ENCODE data around the gene BRD2.

DNA sequence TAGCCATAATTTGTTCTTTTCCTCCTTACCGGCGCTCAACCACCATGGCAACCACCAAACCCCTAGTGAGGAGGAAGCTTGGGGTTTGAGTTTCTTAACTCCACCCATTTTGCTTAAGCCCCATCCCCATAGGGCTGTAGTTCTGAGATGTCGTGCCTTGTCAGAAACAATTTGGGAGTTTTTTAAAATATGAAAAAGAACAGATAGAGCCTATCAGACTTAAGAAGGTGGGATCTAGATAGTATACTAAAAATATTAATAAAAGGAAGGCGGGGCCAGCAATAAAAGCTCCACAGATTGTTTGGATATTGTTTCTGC is 5.6 kb downstream of the BRD2 start:
- TF ChIP-seq ZNF445 (CRISPR knock-in tag; IDR thresholded peaks at IDR 0.05; ENCODE audit: low read depth) (no peak), EP300 (IDR thresholded peaks at IDR 0.05; ENCODE audit: low read length) (no peak), TAF1 (IDR thresholded peaks at IDR 0.05; ENCODE audit: control insufficient read depth, extremely low read depth, insufficient read depth, low read length, severe bottlenecking) (no peak), PYGO2 (tag; IDR thresholded peaks at IDR 0.05) (no peak), MGA (IDR thresholded peaks at IDR 0.05) (no peak), ZNF174 (CRISPR knock-in tag; IDR thresholded peaks at IDR 0.05) (no peak), ETS2 (tag; IDR thresholded peaks at IDR 0.05; ENCODE audit: borderline replicate concordance, poor library complexity, severe bottlenecking) (no peak), PML (IDR thresholded peaks at IDR 0.05; ENCODE audit: low read length) (no peak), ZNF12 (CRISPR knock-in tag; IDR thresholded peaks at IDR 0.05) (no peak)
- TF ChIP-seq, protein P1, sequence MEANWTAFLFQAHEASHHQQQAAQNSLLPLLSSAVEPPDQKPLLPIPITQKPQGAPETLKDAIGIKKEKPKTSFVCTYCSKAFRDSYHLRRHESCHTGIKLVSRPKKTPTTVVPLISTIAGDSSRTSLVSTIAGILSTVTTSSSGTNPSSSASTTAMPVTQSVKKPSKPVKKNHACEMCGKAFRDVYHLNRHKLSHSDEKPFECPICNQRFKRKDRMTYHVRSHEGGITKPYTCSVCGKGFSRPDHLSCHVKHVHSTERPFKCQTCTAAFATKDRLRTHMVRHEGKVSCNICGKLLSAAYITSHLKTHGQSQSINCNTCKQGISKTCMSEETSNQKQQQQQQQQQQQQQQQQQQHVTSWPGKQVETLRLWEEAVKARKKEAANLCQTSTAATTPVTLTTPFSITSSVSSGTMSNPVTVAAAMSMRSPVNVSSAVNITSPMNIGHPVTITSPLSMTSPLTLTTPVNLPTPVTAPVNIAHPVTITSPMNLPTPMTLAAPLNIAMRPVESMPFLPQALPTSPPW (CRISPR knock-in tag; IDR thresholded peaks at IDR 0.05) = no peak
- TF ChIP-seq, protein P2, sequence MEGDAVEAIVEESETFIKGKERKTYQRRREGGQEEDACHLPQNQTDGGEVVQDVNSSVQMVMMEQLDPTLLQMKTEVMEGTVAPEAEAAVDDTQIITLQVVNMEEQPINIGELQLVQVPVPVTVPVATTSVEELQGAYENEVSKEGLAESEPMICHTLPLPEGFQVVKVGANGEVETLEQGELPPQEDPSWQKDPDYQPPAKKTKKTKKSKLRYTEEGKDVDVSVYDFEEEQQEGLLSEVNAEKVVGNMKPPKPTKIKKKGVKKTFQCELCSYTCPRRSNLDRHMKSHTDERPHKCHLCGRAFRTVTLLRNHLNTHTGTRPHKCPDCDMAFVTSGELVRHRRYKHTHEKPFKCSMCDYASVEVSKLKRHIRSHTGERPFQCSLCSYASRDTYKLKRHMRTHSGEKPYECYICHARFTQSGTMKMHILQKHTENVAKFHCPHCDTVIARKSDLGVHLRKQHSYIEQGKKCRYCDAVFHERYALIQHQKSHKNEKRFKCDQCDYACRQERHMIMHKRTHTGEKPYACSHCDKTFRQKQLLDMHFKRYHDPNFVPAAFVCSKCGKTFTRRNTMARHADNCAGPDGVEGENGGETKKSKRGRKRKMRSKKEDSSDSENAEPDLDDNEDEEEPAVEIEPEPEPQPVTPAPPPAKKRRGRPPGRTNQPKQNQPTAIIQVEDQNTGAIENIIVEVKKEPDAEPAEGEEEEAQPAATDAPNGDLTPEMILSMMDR (IDR thresholded peaks at IDR 0.05 in 2 of 3, conservative IDR thresholded peaks at IDR 0.05 in 1 of 3; ENCODE audit: insufficient read depth in 2 of 3, low read depth in 1 of 3, low read length in 3 of 3) = no peak

Measured in K562 (cell line).